Caco-2 (cell line): ENCODE measurements around the gene LEMD2. TPM values are rescaled to one million over a fixed set of nuclear protein-coding genes. Genes with fewer than 3 reads are reported as not detected.

ENCODE experiments used
- BruUV-seq: library from RNA; stranded (reverse); fragments of 400-500 nt; replicated peaks from 2 replicates; lab custom pipeline; 2021; lab: Mats Ljungman, UMichigan
- CTCF ChIA-PET: fragments of 300-600 bp; sonication (Branson Sonifier 250); formaldehyde crosslinking; loops from one replicate; lab custom pipeline; 2022; ENCODE audit warnings: antibody characterized with exemption; lab: Charles Lee
- POLR2A ChIA-PET: fragments of 300-600 bp; sonication (Branson Sonifier 250); formaldehyde crosslinking; loops from one replicate; lab custom pipeline; 2022; ENCODE audit warnings: antibody characterized with exemption; lab: Charles Lee
- DNase-seq, 2 experiments: peaks; one replicate each; pipeline versions ENCODE4 v3.0.0 to v3.0.0-alpha.2; 2020 to 2022
- H3K27me3 ChIP-seq: replicated peaks from 2 replicates; pipeline ENCODE4 v1.6.0; 2011; ENCODE audit warnings: low read length; ENCODE audit not compliant: control insufficient read depth, insufficient read depth
- H3K36me3 ChIP-seq: 2 replicates; pipeline ENCODE4 v1.5.1; 2011; ENCODE audit warnings: low read length; ENCODE audit not compliant: control insufficient read depth, insufficient read depth
- H3K4me1 ChIP-seq: fragments of 250-450 bp; sonication (Bioruptor Pico); 2 replicates; pipeline ENCODE4 v1.5.1; 2020; ENCODE audit warnings: mild to moderate bottlenecking
- H3K4me3 ChIP-seq: 2 replicates; pipeline ENCODE4 v1.5.1; 2011; ENCODE audit warnings: low read depth, mild to moderate bottlenecking, control low read depth, low read length
- H3K9me3 ChIP-seq: fragments of 250-450 bp; sonication (Bioruptor Pico); 2 replicates; pipeline ENCODE4 v1.5.1; 2020; ENCODE audit warnings: mild to moderate bottlenecking, moderate library complexity
- H3K27ac Mint-ChIP-seq: one replicate; pipeline ENCODE4 v1.8.0; 2022; ENCODE audit warnings: mixed read lengths; ENCODE audit not compliant: unreplicated experiment
- H3K27me3 Mint-ChIP-seq: one replicate; pipeline ENCODE4 v1.8.0; 2022; ENCODE audit warnings: mixed read lengths; ENCODE audit not compliant: insufficient read depth, unreplicated experiment
- H3K36me3 Mint-ChIP-seq: one replicate; pipeline ENCODE4 v1.8.0; 2022; ENCODE audit warnings: mild to moderate bottlenecking, mixed read lengths; ENCODE audit not compliant: insufficient read depth, unreplicated experiment
- H3K4me1 Mint-ChIP-seq: one replicate; pipeline ENCODE4 v1.8.0; 2022; ENCODE audit warnings: low read depth, mixed read lengths; ENCODE audit not compliant: unreplicated experiment
- H3K4me3 Mint-ChIP-seq: one replicate; pipeline ENCODE4 v1.8.0; 2022; ENCODE audit warnings: mild to moderate bottlenecking, moderate library complexity, mixed read lengths; ENCODE audit not compliant: unreplicated experiment
- H3K9me3 Mint-ChIP-seq: one replicate; pipeline ENCODE4 v1.8.0; 2022; ENCODE audit warnings: mixed read lengths; ENCODE audit not compliant: unreplicated experiment
- intact Hi-C: fragments of 100-400 bp; cut with micrococcal nuclease; formaldehyde crosslinking; loops from one replicate; pipeline ENCODE4 v1.10.0; 2022; ENCODE audit not compliant: unreplicated experiment
- total RNA-seq: library from RNA; stranded (reverse); gene quantifications from 2 replicates; pipeline ENCODE4 v1.2.3, GENCODE V29; 2022
- TF ChIP-seq, protein P1 (sequence below), 2 experiments: fragments of 200-600 bp in 1 of 2; IDR thresholded peaks; 1 replicate in 1 of 2; 2 replicates in 1 of 2; pipeline versions ENCODE4 v1.5.1 to v1.8.0; 2011 to 2022; ENCODE audit warnings: antibody characterized with exemption in 1 of 2, control low read depth in 1 of 2, inconsistent platforms in 1 of 2, low read depth in 1 of 2, low read length in 1 of 2, mild to moderate bottlenecking in 1 of 2, moderate library complexity in 1 of 2; ENCODE audit not compliant: insufficient read depth in 1 of 2, severe bottlenecking in 1 of 2, unreplicated experiment in 1 of 2

Gene LEMD2
- total RNA-seq, 1 experiment from 2014 or later = 53.2 TPM

DNA sequence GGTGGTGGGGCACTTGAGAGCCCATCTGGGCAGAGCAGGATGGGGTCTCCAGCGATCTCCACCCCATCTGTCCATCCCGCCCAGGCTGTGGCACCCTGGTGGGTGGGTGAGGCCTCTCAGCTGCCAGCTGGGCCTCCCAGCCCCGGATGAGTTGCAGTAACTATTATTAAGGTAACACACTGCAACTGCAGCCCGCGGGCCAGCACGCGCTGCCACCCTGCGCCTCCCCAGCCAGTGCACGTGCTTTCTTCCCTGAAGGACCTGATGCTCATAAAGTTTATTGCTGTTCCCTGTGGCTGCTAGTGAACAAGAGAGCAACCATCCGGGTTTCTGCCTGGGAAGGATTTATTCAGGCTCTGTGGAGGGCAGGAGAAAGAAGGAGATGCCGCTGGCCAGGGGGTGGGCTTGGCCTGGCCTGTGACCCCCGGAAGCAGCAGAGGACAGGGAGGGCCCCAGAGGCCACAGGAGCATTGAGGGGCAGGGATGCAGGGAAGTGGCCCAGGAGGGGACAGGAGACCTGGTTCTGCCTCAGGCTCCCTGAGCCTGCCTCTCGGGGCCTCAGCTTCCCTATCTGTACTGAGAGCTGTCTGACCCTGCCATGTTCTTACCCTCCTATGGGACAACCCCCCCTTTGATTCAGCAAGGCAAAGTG is 43.9 kb downstream of the LEMD2 start:
- no peak for DNase-seq
- Histone ChIP-seq H3K27me3 (no peaks in the 10 kb centered on the region), H3K4me1 (peaks cover 13% of the 10 kb centered on the region), H3K36me3 (no peaks in the 10 kb centered on the region), H3K4me3 (no peak overlapping the region), H3K9me3 (no peaks in the 10 kb centered on the region)
- Mint-ChIP-seq H3K27ac (no peak overlapping the region), H3K27me3 (peaks cover 3% of the 10 kb centered on the region), H3K4me3 (no peak overlapping the region), H3K36me3 (no peaks in the 10 kb centered on the region), H3K4me1 (peaks cover 17% of the 10 kb centered on the region), H3K9me3 (no peaks in the 10 kb centered on the region)
- TF ChIP-seq, protein P1, sequence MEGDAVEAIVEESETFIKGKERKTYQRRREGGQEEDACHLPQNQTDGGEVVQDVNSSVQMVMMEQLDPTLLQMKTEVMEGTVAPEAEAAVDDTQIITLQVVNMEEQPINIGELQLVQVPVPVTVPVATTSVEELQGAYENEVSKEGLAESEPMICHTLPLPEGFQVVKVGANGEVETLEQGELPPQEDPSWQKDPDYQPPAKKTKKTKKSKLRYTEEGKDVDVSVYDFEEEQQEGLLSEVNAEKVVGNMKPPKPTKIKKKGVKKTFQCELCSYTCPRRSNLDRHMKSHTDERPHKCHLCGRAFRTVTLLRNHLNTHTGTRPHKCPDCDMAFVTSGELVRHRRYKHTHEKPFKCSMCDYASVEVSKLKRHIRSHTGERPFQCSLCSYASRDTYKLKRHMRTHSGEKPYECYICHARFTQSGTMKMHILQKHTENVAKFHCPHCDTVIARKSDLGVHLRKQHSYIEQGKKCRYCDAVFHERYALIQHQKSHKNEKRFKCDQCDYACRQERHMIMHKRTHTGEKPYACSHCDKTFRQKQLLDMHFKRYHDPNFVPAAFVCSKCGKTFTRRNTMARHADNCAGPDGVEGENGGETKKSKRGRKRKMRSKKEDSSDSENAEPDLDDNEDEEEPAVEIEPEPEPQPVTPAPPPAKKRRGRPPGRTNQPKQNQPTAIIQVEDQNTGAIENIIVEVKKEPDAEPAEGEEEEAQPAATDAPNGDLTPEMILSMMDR (IDR thresholded peaks at IDR 0.05; ENCODE audit: insufficient read depth in 1 of 2, low read depth in 1 of 2, low read length in 1 of 2, severe bottlenecking in 1 of 2, unreplicated experiment in 1 of 2) = no peak
- POLR2A ChIA-PET = no interaction called here
- intact Hi-C loops = loop anchor here (1.0 kb wide), 3 partner anchors 7 to 34 kb away; partner anchors contain the start of gene UQCC2
- no TSS peak for BruUV-seq
- CTCF ChIA-PET = interaction anchor here (1.0 to 3.8 kb wide), 3 partner anchors 17 to 155 kb away, joined by 8 to 34 read pairs (median 23); partner anchors contain the start of gene UQCC2

DNA sequence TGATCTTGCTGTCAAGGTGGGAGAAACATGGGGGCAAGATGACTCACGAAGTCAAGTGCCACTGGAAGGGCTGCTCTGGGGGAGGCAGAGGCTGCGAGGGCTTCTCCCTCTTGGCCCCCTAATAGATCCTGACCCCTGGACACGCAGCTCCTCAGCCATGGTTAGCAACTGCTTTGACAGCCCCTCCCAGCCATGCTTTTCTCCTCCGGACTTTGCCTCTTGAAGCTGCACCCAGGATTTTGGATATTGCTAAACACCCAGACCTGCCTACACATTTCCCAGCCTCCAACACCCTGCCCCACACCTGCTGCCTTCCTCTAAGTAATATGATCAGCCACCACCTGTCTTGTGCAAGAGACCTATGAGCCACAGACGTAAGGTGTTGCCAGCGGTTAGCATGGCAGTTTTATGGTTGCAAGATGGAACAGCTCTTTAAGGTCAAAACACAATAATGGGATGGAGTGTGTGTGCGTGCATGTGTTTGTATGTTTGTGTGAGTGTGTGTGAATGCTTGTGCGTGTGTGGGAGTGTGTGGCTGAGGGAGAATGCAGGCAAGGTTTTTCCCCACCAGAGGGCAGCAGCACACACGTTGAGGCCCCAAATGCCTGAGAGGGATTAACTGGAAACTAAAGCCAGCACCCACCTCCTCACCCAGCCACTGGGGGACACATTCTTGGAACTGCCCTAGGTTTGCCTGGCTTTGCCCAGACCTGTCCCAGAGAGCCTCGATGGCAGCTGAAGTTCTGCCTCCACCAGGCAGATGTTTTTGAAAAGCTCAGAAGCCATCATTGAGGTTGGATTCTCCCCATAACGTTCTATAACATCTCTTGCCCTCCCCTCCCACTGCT is 44.7 kb downstream of the LEMD2 start:
- ChIA-PET CTCF (interaction anchor here (0.6 to 3.8 kb wide), 5 partner anchors 18 to 158 kb away, joined by 3 to 34 read pairs (median 8); partner anchors contain the start of gene UQCC2), POLR2A (interaction anchor here (1.2 kb wide), 1 partner anchor 33 kb away, joined by 3 read pairs; the partner anchor contains the start of gene UQCC2)
- Histone ChIP-seq H3K27me3 (no peaks in the 10 kb centered on the region), H3K4me1 (peaks cover 12% of the 10 kb centered on the region), H3K4me3 (no peak overlapping the region), H3K36me3 (no peaks in the 10 kb centered on the region), H3K9me3 (no peaks in the 10 kb centered on the region)
- intact Hi-C loops = loop anchor here (1.0 kb wide), 3 partner anchors 8 to 33 kb away; partner anchors contain the start of gene UQCC2
- TF ChIP-seq, protein P1 (IDR thresholded peaks at IDR 0.05; ENCODE audit: insufficient read depth in 1 of 2, low read depth in 1 of 2, low read length in 1 of 2, severe bottlenecking in 1 of 2, unreplicated experiment in 1 of 2) = peak; percentile 86 to 89
- Mint-ChIP-seq H3K27me3 (peaks cover 3% of the 10 kb centered on the region), H3K27ac (no peak overlapping the region), H3K4me3 (peak overlapping the region; percentile 39), H3K4me1 (peaks cover 10% of the 10 kb centered on the region), H3K36me3 (no peaks in the 10 kb centered on the region), H3K9me3 (no peaks in the 10 kb centered on the region)
- no TSS peak for BruUV-seq
- DNase-seq = peak; percentile 76 to 80

DNA sequence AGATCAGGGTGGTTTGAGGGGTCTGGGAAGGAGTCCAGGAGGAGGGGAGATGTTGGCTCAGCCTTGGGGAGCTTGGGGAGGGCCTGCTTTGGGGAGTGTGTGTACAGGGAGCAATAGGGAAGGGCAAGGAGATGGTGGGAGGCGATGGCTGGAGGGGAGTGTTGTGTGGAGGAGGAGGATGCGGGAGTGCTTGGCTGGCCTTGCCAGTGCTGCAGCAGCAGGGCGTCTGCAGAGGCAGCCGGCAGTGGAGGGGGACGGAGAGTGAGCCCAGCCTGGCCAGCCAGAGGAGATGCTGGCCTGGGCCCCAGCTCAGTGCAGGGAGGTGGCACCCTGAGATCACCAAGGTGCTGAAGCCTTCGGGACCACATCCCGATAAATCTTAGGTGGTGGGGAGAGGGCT is 46.1 kb downstream of the LEMD2 start:
- intact Hi-C loops = no loop called here
- DNase-seq = no peak
- ChIA-PET POLR2A (interaction anchor here (0.6 to 0.9 kb wide), 2 partner anchors 32 to 105 kb away, joined by 3 to 8 read pairs; partner anchors contain the start of gene UQCC2), CTCF (interaction anchor here (1.2 to 3.8 kb wide), 3 partner anchors 19 to 157 kb away, joined by 4 to 34 read pairs (median 23); partner anchors contain the start of gene UQCC2)
- H3K4me1 Mint-ChIP-seq = peaks cover 7% of the 10 kb centered on the region
- peaks cover 3% of the 10 kb centered on the region for H3K27me3 Mint-ChIP-seq
- TF ChIP-seq, protein P1 (IDR thresholded peaks at IDR 0.05; ENCODE audit: insufficient read depth in 1 of 2, low read depth in 1 of 2, low read length in 1 of 2, severe bottlenecking in 1 of 2, unreplicated experiment in 1 of 2) = no peak
- Histone ChIP-seq H3K4me1 (peaks cover 12% of the 10 kb centered on the region), H3K9me3 (no peaks in the 10 kb centered on the region), H3K36me3 (no peaks in the 10 kb centered on the region), H3K27me3 (no peaks in the 10 kb centered on the region), H3K4me3 (no peak overlapping the region)
- H3K9me3 Mint-ChIP-seq = no peaks in the 10 kb centered on the region
- no TSS peak for BruUV-seq
- H3K27ac Mint-ChIP-seq = no peak overlapping the region
- H3K4me3 Mint-ChIP-seq = no peak overlapping the region
- H3K36me3 Mint-ChIP-seq = no peaks in the 10 kb centered on the region
